Hippocampal formation (tissue), 2 donors: ENCODE data around the gene HSD17B13.
A peak's percentile ranks its signal among the peaks of the same experiment; 100 is the strongest.

Source experiments
- DNase-seq, 2 donors: peaks; one replicate each; lab custom pipeline; 2025; lab: John Stamatoyannopoulos, UW

Gene HSD17B13

GRCh38 chr4:87262886-87263285 is 59.8 kb downstream of the HSD17B13 start:
- DNase-seq, result no peak

- DNase-seq, result no peak
These were observed 62.2 kb downstream of the HSD17B13 start for GRCh38 chr4:87260477-87260876.

- no peak for DNase-seq
These were observed 64.0 kb downstream of the HSD17B13 start for GRCh38 chr4:87258677-87259076.

GRCh38 chr4:87257523-87257922 is 65.2 kb downstream of the HSD17B13 start:
- peak; percentile 17 to 56 for DNase-seq

GRCh38 chr4:87255755-87256154 is 66.9 kb downstream of the HSD17B13 start:
- no peak for DNase-seq
